GM12872 (cell line): ENCODE data around the gene FNDC11.

Experiments
- CTCF ChIP-seq: IDR thresholded peaks from 3 replicates; pipeline ENCODE4 v1.5.1; 2011; ENCODE audit warnings: low read depth, mild to moderate bottlenecking, low read length, moderate library complexity; ENCODE audit not compliant: insufficient read depth

Gene FNDC11

GRCh38 chr20:63554361-63555278 lies 661 bp downstream of the FNDC11 start:
- no peak for TF ChIP-seq CTCF

- TF ChIP-seq CTCF = no peak
Observed at GRCh38 chr20:63555661-63556381, 1.9 kb downstream of the FNDC11 start.

- TF ChIP-seq CTCF = no peak
Observed at GRCh38 chr20:63556873-63557478, 3.0 kb downstream of the FNDC11 start.

- TF ChIP-seq CTCF = no peak
Observed at GRCh38 chr20:63557481-63557891, 3.5 kb downstream of the FNDC11 start.

GRCh38 chr20:63558804-63559484 lies 5.0 kb downstream of the FNDC11 start:
- TF ChIP-seq CTCF = no peak

- no peak for TF ChIP-seq CTCF
Observed at GRCh38 chr20:63560333-63560805, 6.4 kb downstream of the FNDC11 start.
